Stimulated activated naive CD8-positive, alpha-beta T cell treated with anti-CD3 and anti-CD28 coated beads, Interleukin-15, amount 100 ng/mL, for 72 hours (primary cell): ENCODE results near the gene ARFIP2.

ENCODE experiments used
- ATAC-seq: fragments of 150-1000 bp; cut with Tn5 transposase; 2 replicates; pipeline ENCODE4 v1.10.0; 2021; ENCODE audit warnings: mild to moderate bottlenecking, moderate library complexity
- DNase-seq, 2 donors: peaks; one replicate each; pipeline ENCODE4 v3.0.0; 2021 to 2022
- H3K27ac Mint-ChIP-seq, 2 donors: one replicate each; pipeline ENCODE4 v1.8.0; 2022; ENCODE audit warnings: mild to moderate bottlenecking in 2 of 2, mixed read lengths in 2 of 2, moderate library complexity in 2 of 2
- H3K27me3 Mint-ChIP-seq: one replicate; pipeline ENCODE4 v1.8.0; 2022; ENCODE audit warnings: mixed read lengths
- H3K4me1 Mint-ChIP-seq: one replicate; pipeline ENCODE4 v1.8.0; 2022; ENCODE audit warnings: mild to moderate bottlenecking, mixed read lengths
- H3K4me3 Mint-ChIP-seq, 2 donors: one replicate each; pipeline ENCODE4 v1.8.0; 2022; ENCODE audit warnings: mild to moderate bottlenecking in 2 of 2, mixed read lengths in 2 of 2, moderate library complexity in 1 of 2
- H3K9me3 Mint-ChIP-seq, 2 donors: one replicate each; pipeline ENCODE4 v1.8.0; 2022; ENCODE audit warnings: mixed read lengths in 2 of 2

ARFIP2 gene

GRCh38 chr11:6489306-6489705 lies 8.2 kb upstream of the ARFIP2 start:
- DNase-seq: no peak
- no peak for ATAC-seq
- H3K4me1 Mint-ChIP-seq: peaks cover 5% of the 10 kb centered on the region
- H3K4me3 Mint-ChIP-seq: no peak overlapping the region
- H3K27me3 Mint-ChIP-seq: no peaks in the 10 kb centered on the region
- H3K9me3 Mint-ChIP-seq: no peaks in the 10 kb centered on the region
- peak overlapping the region in 1 of 2 donors; percentile 40 for H3K27ac Mint-ChIP-seq

GRCh38 chr11:6488821-6489220 lies 7.7 kb upstream of the ARFIP2 start:
- no peak for ATAC-seq
- H3K9me3 Mint-ChIP-seq: no peaks in the 10 kb centered on the region
- no peaks in the 10 kb centered on the region for H3K27me3 Mint-ChIP-seq
- peaks cover 5% of the 10 kb centered on the region for H3K4me1 Mint-ChIP-seq
- no peak for DNase-seq
- H3K27ac Mint-ChIP-seq: no peak overlapping the region
- no peak overlapping the region for H3K4me3 Mint-ChIP-seq

GRCh38 chr11:6488342-6488741 lies 7.2 kb upstream of the ARFIP2 start:
- no peak for DNase-seq
- no peak overlapping the region for H3K27ac Mint-ChIP-seq
- ATAC-seq: no peak
- H3K27me3 Mint-ChIP-seq: no peaks in the 10 kb centered on the region
- H3K4me3 Mint-ChIP-seq: no peak overlapping the region
- H3K4me1 Mint-ChIP-seq: peaks cover 9% of the 10 kb centered on the region
- H3K9me3 Mint-ChIP-seq: no peaks in the 10 kb centered on the region

- DNase-seq: no peak
- no peaks in the 10 kb centered on the region for H3K27me3 Mint-ChIP-seq
- H3K9me3 Mint-ChIP-seq: no peaks in the 10 kb centered on the region
- ATAC-seq: no peak
- no peak overlapping the region for H3K27ac Mint-ChIP-seq
- H3K4me1 Mint-ChIP-seq: peaks cover 20% of the 10 kb centered on the region
- no peak overlapping the region for H3K4me3 Mint-ChIP-seq
These were observed 5.8 kb upstream of the ARFIP2 start for GRCh38 chr11:6486938-6487337.

GRCh38 chr11:6486256-6486655 lies 5.1 kb upstream of the ARFIP2 start:
- H3K27ac Mint-ChIP-seq: no peak overlapping the region
- no peak overlapping the region for H3K4me3 Mint-ChIP-seq
- H3K4me1 Mint-ChIP-seq: peaks cover 20% of the 10 kb centered on the region
- H3K27me3 Mint-ChIP-seq: no peaks in the 10 kb centered on the region
- no peak for DNase-seq
- no peak for ATAC-seq
- H3K9me3 Mint-ChIP-seq: no peaks in the 10 kb centered on the region

- DNase-seq (no peak), ATAC-seq (no peak)
- Mint-ChIP-seq H3K4me1 (peaks cover 25% of the 10 kb centered on the region), H3K9me3 (no peaks in the 10 kb centered on the region), H3K27ac (no peak overlapping the region), H3K4me3 (no peak overlapping the region), H3K27me3 (no peaks in the 10 kb centered on the region)
These were observed 4.5 kb upstream of the ARFIP2 start for GRCh38 chr11:6485661-6486060.

- no peaks in the 10 kb centered on the region for H3K9me3 Mint-ChIP-seq
These were observed 1.9 kb upstream of the ARFIP2 start for GRCh38 chr11:6483015-6483414.

GRCh38 chr11:6482441-6482840 lies 1.3 kb upstream of the ARFIP2 start:
- H3K4me3 Mint-ChIP-seq: peak overlapping the region; percentile 90 to 93
- H3K4me1 Mint-ChIP-seq: peaks cover 41% of the 10 kb centered on the region
- peak overlapping the region in 1 of 2 donors; percentile 62 for H3K27ac Mint-ChIP-seq
- DNase-seq: no peak
- ATAC-seq: no peak
- no peaks in the 10 kb centered on the region for H3K27me3 Mint-ChIP-seq
- H3K9me3 Mint-ChIP-seq: no peaks in the 10 kb centered on the region

More at GRCh38 chr11:6483015-6483414, 1.9 kb upstream of the ARFIP2 start:
- H3K27ac Mint-ChIP-seq: no peak overlapping the region
- DNase-seq (no peak), ATAC-seq (no peak)
- no peaks in the 10 kb centered on the region for H3K27me3 Mint-ChIP-seq
- peak overlapping the region; percentile 90 to 93 for H3K4me3 Mint-ChIP-seq
- peaks cover 41% of the 10 kb centered on the region for H3K4me1 Mint-ChIP-seq

- no peaks in the 10 kb centered on the region for H3K9me3 Mint-ChIP-seq
- peak overlapping the region; percentile 74 to 98 for H3K27ac Mint-ChIP-seq
- no peaks in the 10 kb centered on the region for H3K27me3 Mint-ChIP-seq
- DNase-seq (no peak), ATAC-seq (no peak)
- H3K4me1 Mint-ChIP-seq: peaks cover 41% of the 10 kb centered on the region
- peak overlapping the region; percentile 90 to 93 for H3K4me3 Mint-ChIP-seq
These were observed 769 bp upstream of the ARFIP2 start for GRCh38 chr11:6481924-6482275.

GRCh38 chr11:6480299-6480914 lies 724 bp downstream of the ARFIP2 start:
- H3K9me3 Mint-ChIP-seq: no peaks in the 10 kb centered on the region
- H3K27ac Mint-ChIP-seq: peak overlapping the region; percentile 97 to 98
- no peak for DNase-seq
- peak overlapping the region; percentile 90 to 93 for H3K4me3 Mint-ChIP-seq
- H3K27me3 Mint-ChIP-seq: no peaks in the 10 kb centered on the region
- ATAC-seq: no peak
- H3K4me1 Mint-ChIP-seq: peaks cover 41% of the 10 kb centered on the region

GRCh38 chr11:6476571-6476970 lies 4.6 kb downstream of the ARFIP2 start:
- H3K27ac Mint-ChIP-seq: no peak overlapping the region
- no peak for ATAC-seq
- no peak overlapping the region for H3K4me3 Mint-ChIP-seq
- peaks cover 47% of the 10 kb centered on the region for H3K4me1 Mint-ChIP-seq
- DNase-seq: no peak
- no peaks in the 10 kb centered on the region for H3K9me3 Mint-ChIP-seq
- H3K27me3 Mint-ChIP-seq: no peaks in the 10 kb centered on the region

- H3K4me3 Mint-ChIP-seq: no peak overlapping the region
- H3K9me3 Mint-ChIP-seq: no peaks in the 10 kb centered on the region
- no peaks in the 10 kb centered on the region for H3K27me3 Mint-ChIP-seq
- no peak overlapping the region for H3K27ac Mint-ChIP-seq
- ATAC-seq: no peak
- H3K4me1 Mint-ChIP-seq: peaks cover 44% of the 10 kb centered on the region
- no peak for DNase-seq
These were observed 5.2 kb downstream of the ARFIP2 start for GRCh38 chr11:6475936-6476335.

GRCh38 chr11:6474806-6475500 lies 6.2 kb downstream of the ARFIP2 start:
- Mint-ChIP-seq H3K27ac (no peak overlapping the region), H3K27me3 (no peaks in the 10 kb centered on the region), H3K4me1 (peaks cover 34% of the 10 kb centered on the region), H3K4me3 (no peak overlapping the region), H3K9me3 (no peaks in the 10 kb centered on the region)
- ATAC-seq (no peak), DNase-seq (no peak)

- H3K27me3 Mint-ChIP-seq: no peaks in the 10 kb centered on the region
- no peaks in the 10 kb centered on the region for H3K9me3 Mint-ChIP-seq
- ATAC-seq (no peak), DNase-seq (no peak)
- peak overlapping the region; percentile 79 to 84 for H3K4me3 Mint-ChIP-seq
- H3K4me1 Mint-ChIP-seq: peaks cover 29% of the 10 kb centered on the region
- H3K27ac Mint-ChIP-seq: no peak overlapping the region
These were observed 6.7 kb downstream of the ARFIP2 start for GRCh38 chr11:6474413-6474792.

- Mint-ChIP-seq H3K4me1 (peaks cover 22% of the 10 kb centered on the region), H3K27me3 (no peaks in the 10 kb centered on the region), H3K9me3 (no peaks in the 10 kb centered on the region), H3K27ac (peak within 1 kb of the TSS; percentile 83 to 85), H3K4me3 (peak within 1 kb of the TSS; percentile 87 to 90)
- peak; percentile 38 to 45 for DNase-seq
- ATAC-seq: peak; percentile 72
These were observed 7.4 kb downstream of the ARFIP2 start, which contains the start of gene TRIM3 for GRCh38 chr11:6473451-6474412. TSS of gene TRIM3 (minus strand) at chr11:6473941. CDS start at chr11:6465695, 8,246 bp downstream.

GRCh38 chr11:6472934-6473333 lies 8.2 kb downstream of the ARFIP2 start:
- no peaks in the 10 kb centered on the region for H3K27me3 Mint-ChIP-seq
- H3K9me3 Mint-ChIP-seq: no peaks in the 10 kb centered on the region
- H3K27ac Mint-ChIP-seq: peak overlapping the region in 1 of 2 donors; percentile 24
- ATAC-seq (peak; percentile 22), DNase-seq (no peak)
- H3K4me3 Mint-ChIP-seq: peak overlapping the region; percentile 75 to 90
- peaks cover 20% of the 10 kb centered on the region for H3K4me1 Mint-ChIP-seq
